ENCODE measurements around the gene TOR1AIP2.

DNA sequence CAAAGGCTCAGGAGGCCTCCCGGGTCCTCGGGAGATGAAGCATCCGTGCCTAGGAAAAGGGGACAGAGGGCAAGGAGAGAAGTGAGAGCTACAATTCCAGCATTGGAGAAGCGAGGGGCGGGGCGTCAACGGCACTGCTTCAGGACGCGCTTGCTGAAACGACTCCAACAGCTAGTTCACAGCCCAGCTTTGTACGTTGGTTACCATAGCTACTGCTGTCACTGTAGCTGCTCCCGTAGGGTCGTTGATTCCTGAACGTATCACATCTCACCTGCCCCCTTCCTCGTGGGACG lies 63.1 kb downstream of the TOR1AIP2 start:
- TF ChIP-seq, protein P1, sequence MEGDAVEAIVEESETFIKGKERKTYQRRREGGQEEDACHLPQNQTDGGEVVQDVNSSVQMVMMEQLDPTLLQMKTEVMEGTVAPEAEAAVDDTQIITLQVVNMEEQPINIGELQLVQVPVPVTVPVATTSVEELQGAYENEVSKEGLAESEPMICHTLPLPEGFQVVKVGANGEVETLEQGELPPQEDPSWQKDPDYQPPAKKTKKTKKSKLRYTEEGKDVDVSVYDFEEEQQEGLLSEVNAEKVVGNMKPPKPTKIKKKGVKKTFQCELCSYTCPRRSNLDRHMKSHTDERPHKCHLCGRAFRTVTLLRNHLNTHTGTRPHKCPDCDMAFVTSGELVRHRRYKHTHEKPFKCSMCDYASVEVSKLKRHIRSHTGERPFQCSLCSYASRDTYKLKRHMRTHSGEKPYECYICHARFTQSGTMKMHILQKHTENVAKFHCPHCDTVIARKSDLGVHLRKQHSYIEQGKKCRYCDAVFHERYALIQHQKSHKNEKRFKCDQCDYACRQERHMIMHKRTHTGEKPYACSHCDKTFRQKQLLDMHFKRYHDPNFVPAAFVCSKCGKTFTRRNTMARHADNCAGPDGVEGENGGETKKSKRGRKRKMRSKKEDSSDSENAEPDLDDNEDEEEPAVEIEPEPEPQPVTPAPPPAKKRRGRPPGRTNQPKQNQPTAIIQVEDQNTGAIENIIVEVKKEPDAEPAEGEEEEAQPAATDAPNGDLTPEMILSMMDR (IDR thresholded peaks at IDR 0.05; ENCODE audit: low read depth, low read length): no peak
- TF ChIP-seq EZH2phosphoT487 (IDR thresholded peaks at IDR 0.05; ENCODE audit: low read depth): no peak
